Measurements from ENCODE around the gene FAM83E. TPM values are rescaled to one million over a fixed set of nuclear protein-coding genes. Genes with fewer than 3 reads are reported as not detected.

FAM83E gene
- total RNA-seq, 1 experiment from 2014 or later = 5.5 TPM

- BruUV-seq (replicated peaks) = TSS peak; percentile 84
- TF ChIP-seq EZH2 (IDR thresholded peaks at IDR 0.05; ENCODE audit: borderline replicate concordance, low read depth, low read length, poor library complexity, severe bottlenecking) (no peak), CTCF (conservative IDR thresholded peaks at IDR 0.05; ENCODE audit: low read depth, low read length) (no peak)
- POLR2A ChIA-PET (ENCODE audit: low non-redundant PET) = interaction anchor here (0.5 to 1.6 kb wide), 5 partner anchors 9 to 186 kb away, joined by 3 to 10 read pairs (median 4); no protein-coding TSS in a partner anchor
- Histone ChIP-seq H3K36me3 (ENCODE audit: insufficient read depth, low read length, poor library complexity, severe bottlenecking) (peaks cover 37% of the 10 kb centered on the region), H3K27ac (ENCODE audit: low read depth, low read length, poor library complexity, severe bottlenecking) (peak overlapping the region; percentile 93), H3K9me3 (ENCODE audit: low read depth, low read length, poor library complexity, severe bottlenecking) (no peaks in the 10 kb centered on the region), H3K4me3 (ENCODE audit: low read depth, low read length, poor library complexity, severe bottlenecking) (peak overlapping the region; percentile 89), H3K4me1 (ENCODE audit: insufficient read depth, low read length, poor library complexity, severe bottlenecking) (peaks cover 23% of the 10 kb centered on the region), H3K27me3 (replicated peaks; ENCODE audit: insufficient read depth, low read depth, low read length, poor library complexity) (no peaks in the 10 kb centered on the region)
- CTCF ChIA-PET = interaction anchor here (0.6 to 1.2 kb wide), 4 partner anchors 8 to 34 kb away, joined by 3 to 4 read pairs (median 3); no protein-coding TSS in a partner anchor
- DNase-seq (ENCODE audit: low spot score) = no peak
- intact Hi-C loops (cut with micrococcal nuclease; ENCODE audit: unreplicated experiment) = no loop called here
Observed at GRCh38 chr19:48618278-48618915, 3.5 kb upstream of the FAM83E start.

GRCh38 chr19:48617146-48617937 lies 2.5 kb upstream of the FAM83E start:
- intact Hi-C loops (cut with micrococcal nuclease; ENCODE audit: unreplicated experiment) = no loop called here
- H3K27ac ChIP-seq (ENCODE audit: low read depth, low read length, poor library complexity, severe bottlenecking) = peak overlapping the region; percentile 93
- no peaks in the 10 kb centered on the region for H3K27me3 ChIP-seq (replicated peaks; ENCODE audit: insufficient read depth, low read depth, low read length, poor library complexity)
- no TSS peak for BruUV-seq (replicated peaks)
- TF ChIP-seq CTCF (conservative IDR thresholded peaks at IDR 0.05; ENCODE audit: low read depth, low read length) (no peak), EZH2 (IDR thresholded peaks at IDR 0.05; ENCODE audit: borderline replicate concordance, low read depth, low read length, poor library complexity, severe bottlenecking) (no peak)
- H3K36me3 ChIP-seq (ENCODE audit: insufficient read depth, low read length, poor library complexity, severe bottlenecking) = peaks cover 37% of the 10 kb centered on the region
- DNase-seq (ENCODE audit: low spot score) = no peak
- peak overlapping the region; percentile 89 for H3K4me3 ChIP-seq (ENCODE audit: low read depth, low read length, poor library complexity, severe bottlenecking)
- ChIA-PET POLR2A (ENCODE audit: low non-redundant PET) (interaction anchor here (0.6 to 1.2 kb wide), 2 partner anchors 9 to 219 kb away, joined by 3 read pairs; partner anchors contain the start of gene HSD17B14), CTCF (interaction anchor here (0.6 to 1.2 kb wide), 2 partner anchors 26 to 33 kb away, joined by 3 read pairs; no protein-coding TSS in a partner anchor)
- H3K9me3 ChIP-seq (ENCODE audit: low read depth, low read length, poor library complexity, severe bottlenecking) = no peaks in the 10 kb centered on the region
- H3K4me1 ChIP-seq (ENCODE audit: insufficient read depth, low read length, poor library complexity, severe bottlenecking) = peaks cover 20% of the 10 kb centered on the region

GRCh38 chr19:48616491-48617056 lies 1.7 kb upstream of the FAM83E start:
- no peak for DNase-seq (ENCODE audit: low spot score)
- Histone ChIP-seq H3K4me1 (ENCODE audit: insufficient read depth, low read length, poor library complexity, severe bottlenecking) (peaks cover 20% of the 10 kb centered on the region), H3K36me3 (ENCODE audit: insufficient read depth, low read length, poor library complexity, severe bottlenecking) (peaks cover 37% of the 10 kb centered on the region), H3K4me3 (ENCODE audit: low read depth, low read length, poor library complexity, severe bottlenecking) (peak overlapping the region; percentile 89), H3K9me3 (ENCODE audit: low read depth, low read length, poor library complexity, severe bottlenecking) (no peaks in the 10 kb centered on the region), H3K27ac (ENCODE audit: low read depth, low read length, poor library complexity, severe bottlenecking) (peak overlapping the region; percentile 32), H3K27me3 (replicated peaks; ENCODE audit: insufficient read depth, low read depth, low read length, poor library complexity) (no peaks in the 10 kb centered on the region)
- intact Hi-C loops (cut with micrococcal nuclease; ENCODE audit: unreplicated experiment) = no loop called here
- TF ChIP-seq EZH2 (IDR thresholded peaks at IDR 0.05; ENCODE audit: borderline replicate concordance, low read depth, low read length, poor library complexity, severe bottlenecking) = no peak
- TF ChIP-seq CTCF (conservative IDR thresholded peaks at IDR 0.05; ENCODE audit: low read depth, low read length) = no peak
- ChIA-PET POLR2A (ENCODE audit: low non-redundant PET) (interaction anchor here (1.2 kb wide), 1 partner anchor 8 kb away, joined by 3 read pairs; no protein-coding TSS in a partner anchor), CTCF (no interaction called here)
- no TSS peak for BruUV-seq (replicated peaks)

All from A673 (cell line).